H1 (cell line): ENCODE measurements around the gene ZACN. TPM values are rescaled to one million over a fixed set of nuclear protein-coding genes. Genes with fewer than 3 reads are reported as not detected.
"Not testable (repeated sequence)": the region's sequence is repeated elsewhere in the genome, so short reads cannot be mapped to it uniquely, and the experiment has no call there.

Experiments
- CTCF ChIA-PET: fragments of 300-600 bp; sonication (Branson Sonifier 250); formaldehyde crosslinking; loops from one replicate; lab custom pipeline; 2021; ENCODE audit not compliant: partially characterized antibody; lab: Charles Lee
- POLR2A ChIA-PET: fragments of 300-600 bp; sonication (Branson Sonifier 250); formaldehyde crosslinking; loops from one replicate; lab custom pipeline; 2021; ENCODE audit warnings: inconsistent platforms; ENCODE audit not compliant: partially characterized antibody; lab: Charles Lee
- DNase-seq, 2 experiments: peaks; one replicate each; pipeline versions ENCODE4 v3.0.0 to v3.0.0-alpha.2; 2010 to 2022; ENCODE audit warnings: low spot score in 2 of 2, low read depth in 1 of 2, mixed read lengths in 1 of 2
- FAIRE-seq: peaks from 2 replicates; lab custom pipeline; 2011; peaks lifted over from hg19 to GRCh38; lab: Jason Lieb, UNC
- H2AFZ ChIP-seq: 2 replicates; pipeline ENCODE4 v1.8.1; 2012; ENCODE audit warnings: low read length, inconsistent platforms
- H2AK5ac ChIP-seq: 2 replicates; pipeline ENCODE4 v1.6.1; 2013; ENCODE audit warnings: low read depth, low read length
- H2BK120ac ChIP-seq: replicated peaks from 2 replicates; pipeline ENCODE3; 2013; ENCODE audit warnings: low read depth, low read length, inconsistent platforms
- H2BK12ac ChIP-seq: 2 replicates; pipeline ENCODE4 v1.6.1; 2013; ENCODE audit warnings: low read depth, low read length
- H2BK15ac ChIP-seq: 2 replicates; pipeline ENCODE4 v1.6.1; 2013; ENCODE audit warnings: low read length
- H2BK20ac ChIP-seq: 2 replicates; pipeline ENCODE4 v1.6.1; 2013; ENCODE audit warnings: low read length
- H2BK5ac ChIP-seq: 2 replicates; pipeline ENCODE4 v1.6.1; 2013; ENCODE audit warnings: low read depth, low read length
- H3K14ac ChIP-seq: 2 replicates; pipeline ENCODE4 v1.6.1; 2013; ENCODE audit warnings: inconsistent platforms; ENCODE audit not compliant: insufficient read length
- H3K18ac ChIP-seq: 2 replicates; pipeline ENCODE4 v1.6.1; 2013; ENCODE audit warnings: low read length; ENCODE audit errors: extremely low read depth
- H3K23ac ChIP-seq: 2 replicates; pipeline ENCODE4 v1.6.1; 2013; ENCODE audit warnings: inconsistent platforms; ENCODE audit not compliant: insufficient read length
- H3K23me2 ChIP-seq: 2 replicates; pipeline ENCODE4 v1.6.1; 2013; ENCODE audit warnings: low read depth, low read length
- H3K27ac ChIP-seq: 2 replicates; pipeline ENCODE4 v1.6.1; 2011; ENCODE audit warnings: low read depth, low read length, inconsistent platforms
- H3K27me3 ChIP-seq, 4 experiments: replicated peaks in 1 of 4; 1 replicate in 1 of 4; 2 replicates in 3 of 4; pipeline versions ENCODE4 v1.6.1 to v1.8.1; 2011 to 2013; ENCODE audit warnings: low read length in 3 of 4, mild to moderate bottlenecking in 3 of 4, inconsistent platforms in 2 of 4, mixed read lengths in 2 of 4, moderate library complexity in 1 of 4; ENCODE audit not compliant: control insufficient read depth in 3 of 4, insufficient read depth in 3 of 4; ENCODE audit errors: extremely low read depth in 1 of 4
- H3K36me3 ChIP-seq, 4 experiments: 2 replicates each; pipeline versions ENCODE4 v1.6.1 to v1.8.1; 2011 to 2013; ENCODE audit warnings: mild to moderate bottlenecking in 4 of 4, low read length in 3 of 4, moderate library complexity in 2 of 4, control low read depth in 1 of 4, inconsistent platforms in 1 of 4; ENCODE audit not compliant: insufficient read depth in 4 of 4, control insufficient read depth in 2 of 4
- H3K4ac ChIP-seq: replicated peaks from 2 replicates; pipeline ENCODE3; 2013; ENCODE audit warnings: low read length, low read depth, mixed read lengths, inconsistent platforms; ENCODE audit not compliant: insufficient read length
- H3K4me1 ChIP-seq, 4 experiments: replicated peaks in 1 of 4; 1 replicate in 1 of 4; 2 replicates in 3 of 4; pipeline versions ENCODE4 v1.6.1 to v1.8.1; 2011 to 2013; ENCODE audit warnings: low read length in 3 of 4, inconsistent platforms in 2 of 4, mixed read lengths in 1 of 4; ENCODE audit not compliant: insufficient read depth in 4 of 4, control insufficient read depth in 3 of 4
- H3K4me2 ChIP-seq, 2 experiments: 2 replicates each; pipeline versions ENCODE4 v1.6.1 to v1.8.1; 2011 to 2013; ENCODE audit warnings: low read depth in 2 of 2, low read length in 2 of 2, control low read depth in 1 of 2, inconsistent platforms in 1 of 2, mild to moderate bottlenecking in 1 of 2; ENCODE audit not compliant: insufficient read depth in 1 of 2
- H3K4me3 ChIP-seq, 4 experiments: fragments of 200-600, 300-600 bp in 1 of 4; sonication (generic), shearing (Covaris generic), sonication (Bioruptor Twin) in 1 of 4; 2 replicates each; pipeline versions ENCODE4 v1.5.1 to v1.8.1; 2011 to 2016; ENCODE audit warnings: low read length in 4 of 4, low read depth in 3 of 4, control low read depth in 2 of 4, inconsistent platforms in 2 of 4, mild to moderate bottlenecking in 2 of 4, mixed read lengths in 1 of 4, moderate library complexity in 1 of 4; ENCODE audit not compliant: insufficient read depth in 2 of 4; ENCODE audit errors: extremely low read depth in 1 of 4
- H3K56ac ChIP-seq: replicated peaks from 2 replicates; pipeline ENCODE3; 2013; ENCODE audit warnings: low read depth, mild to moderate bottlenecking, mixed read lengths, low read length, inconsistent platforms; ENCODE audit not compliant: insufficient read length
- H3K79me1 ChIP-seq: 2 replicates; pipeline ENCODE4 v1.6.1; 2013; ENCODE audit warnings: low read depth, low read length, control low read depth
- H3K79me2 ChIP-seq, 2 experiments: 2 replicates each; pipeline versions ENCODE4 v1.6.1 to v1.8.1; 2012 to 2013; ENCODE audit warnings: low read length in 2 of 2, mild to moderate bottlenecking in 2 of 2, inconsistent platforms in 1 of 2; ENCODE audit not compliant: insufficient read depth in 2 of 2, control insufficient read depth in 1 of 2
- H3K9ac ChIP-seq, 4 experiments: replicated peaks in 1 of 4; 1 replicate in 1 of 4; 2 replicates in 3 of 4; pipeline versions ENCODE4 v1.6.1 to v1.8.1; 2011 to 2013; ENCODE audit warnings: low read depth in 3 of 4, low read length in 3 of 4, control low read depth in 2 of 4, mild to moderate bottlenecking in 2 of 4, moderate library complexity in 2 of 4, inconsistent platforms in 1 of 4; ENCODE audit errors: extremely low read depth in 1 of 4
- H3K9me3 ChIP-seq, 2 experiments: 2 replicates each; pipeline versions ENCODE4 v1.6.1 to v1.8.1; 2012 to 2013; ENCODE audit warnings: mild to moderate bottlenecking in 2 of 2, moderate library complexity in 2 of 2, control low read depth in 1 of 2, inconsistent platforms in 1 of 2, low read depth in 1 of 2, low read length in 1 of 2, mixed read lengths in 1 of 2; ENCODE audit not compliant: insufficient read depth in 2 of 2
- H4K20me1 ChIP-seq, 2 experiments: replicated peaks in 1 of 2; 2 replicates each; pipeline versions ENCODE3 to v1.8.1; 2011 to 2013; ENCODE audit warnings: inconsistent platforms in 2 of 2, low read length in 2 of 2, mild to moderate bottlenecking in 1 of 2; ENCODE audit not compliant: insufficient read depth in 2 of 2, control insufficient read depth in 1 of 2
- H4K5ac ChIP-seq: 2 replicates; pipeline ENCODE4 v1.6.1; 2013; ENCODE audit warnings: low read length, low read depth, mixed read lengths, inconsistent platforms; ENCODE audit not compliant: insufficient read length
- H4K8ac ChIP-seq: 2 replicates; pipeline ENCODE4 v1.8.0; 2013; ENCODE audit warnings: mild to moderate bottlenecking, moderate library complexity, low read length, inconsistent platforms; ENCODE audit not compliant: insufficient read depth; ENCODE audit errors: extremely low read depth
- H4K91ac ChIP-seq: replicated peaks from 2 replicates; pipeline ENCODE3; 2013; ENCODE audit warnings: low read length, mixed read lengths, inconsistent platforms; ENCODE audit not compliant: insufficient read length
- WGBS, 2 experiments: shearing (Covaris generic) in 1 of 2; methylation state at CpG; one replicate each; pipeline versions ENCODE4 v1.1.6 to v1.1.7; 2013 to 2015; ENCODE audit warnings: low lambda C conversion rate in 2 of 2, mixed read lengths in 2 of 2, inconsistent platforms in 1 of 2, low coverage in 1 of 2, missing lambda C conversion rate in 1 of 2; ENCODE audit not compliant: insufficient replicate concordance in 2 of 2, insufficient coverage in 1 of 2, insufficient read length in 1 of 2; ENCODE audit errors: extremely low coverage in 1 of 2, missing lambda C conversion rate in 1 of 2; 5-methylcytosine and 5-hydroxymethylcytosine counted together
- polyA plus RNA-seq, 7 experiments: library from polyadenylated mRNA; depleted of rRNA in 3 of 7; stranded (reverse) in 5 of 7; unstranded in 2 of 7; fragments of >200 nt in 5 of 7; fragments of 200-250 nt in 2 of 7; gene quantifications; 1 replicate in 5 of 7; 2 replicates in 1 of 7; 4 replicates in 1 of 7; pipeline versions ENCODE4 v1.2.1 to v1.2.3, GENCODE V29; 2011 to 2013; ENCODE audit warnings: missing spikeins in 2 of 7, mixed read lengths in 2 of 7
- total RNA-seq: library from RNA; stranded (reverse); fragmentation: NEBNext Ultra II Directional; extraction: Animal tissue kit (Norgen Biotek cat#: 25700); gene quantifications from 2 replicates; pipeline ENCODE4 v1.2.1, GENCODE V29; 2021

ZACN gene
- total and polyA plus RNA-seq, 2 of the 8 experiments (the other 6 are each of a cell fraction or from before 2014, with no cell fraction given): 0.26 TPM; not detected in 1

- CTCF ChIA-PET: interaction anchor here (0.6 to 2.3 kb wide), 4 partner anchors 10 to 42 kb away, joined by 3 to 11 read pairs (median 4); no protein-coding TSS in a partner anchor
These were observed 36.1 kb upstream of the ZACN start for GRCh38 chr17:76042868-76043267.

GRCh38 chr17:76044475-76045007 lies 34.4 kb upstream of the ZACN start:
- H4K8ac ChIP-seq, H3K27me3 ChIP-seq, H2BK15ac ChIP-seq, H2BK5ac ChIP-seq, H3K79me1 ChIP-seq, H3K56ac ChIP-seq, H3K4me2 ChIP-seq, H4K5ac ChIP-seq, H3K4ac ChIP-seq, H3K14ac ChIP-seq, H4K91ac ChIP-seq, FAIRE-seq, CTCF ChIA-PET, H3K9ac ChIP-seq, H2BK120ac ChIP-seq, H2BK20ac ChIP-seq, POLR2A ChIA-PET, H2AK5ac ChIP-seq, H3K18ac ChIP-seq, H3K27ac ChIP-seq, H3K23me2 ChIP-seq, H4K20me1 ChIP-seq, H3K9me3 ChIP-seq, H3K23ac ChIP-seq, H2AFZ ChIP-seq, H3K4me3 ChIP-seq, H2BK12ac ChIP-seq, DNase-seq, H3K79me2 ChIP-seq: not testable (repeated sequence)
- Histone ChIP-seq H3K36me3 (peaks cover 39 to 92% (median 75%) of the 10 kb centered on the region in 4 experiments), H3K4me1 (peaks cover 0 to 12% (median 3%) of the 10 kb centered on the region in 4 experiments; a peak in 4 of 7 replicates)
- 97% methylated on average over 11 of the region's 11 CpGs; no CpG with 5 or more reads in 1 of the 2 experiments for WGBS, 2 experiments

More at GRCh38 chr17:76042868-76043267, 36.1 kb upstream of the ZACN start:
- not testable (repeated sequence) for H3K18ac ChIP-seq, H3K9ac ChIP-seq, H4K91ac ChIP-seq, H3K79me2 ChIP-seq, H3K56ac ChIP-seq, FAIRE-seq, H3K23ac ChIP-seq, H3K9me3 ChIP-seq, H4K8ac ChIP-seq, H3K27ac ChIP-seq, H2BK120ac ChIP-seq, H4K20me1 ChIP-seq, H2BK20ac ChIP-seq, H2BK15ac ChIP-seq, DNase-seq, H2BK12ac ChIP-seq, H3K79me1 ChIP-seq, H2AK5ac ChIP-seq, H2AFZ ChIP-seq, H3K4me2 ChIP-seq, H3K27me3 ChIP-seq, H3K23me2 ChIP-seq, H4K5ac ChIP-seq, H3K14ac ChIP-seq, H3K4ac ChIP-seq, H3K4me3 ChIP-seq, H2BK5ac ChIP-seq
- Histone ChIP-seq H3K36me3 (peaks cover 40 to 87% (median 68%) of the 10 kb centered on the region in 4 experiments), H3K4me1 (peaks cover 0 to 12% (median 2%) of the 10 kb centered on the region in 4 experiments; a peak in 3 of 7 replicates)
- 91% methylated on average over 3 of the region's 3 CpGs; no CpG with 5 or more reads in 1 of the 2 experiments for WGBS, 2 experiments
- POLR2A ChIA-PET: interaction anchor here (0.6 to 1.0 kb wide), 2 partner anchors 30 to 64 kb away, joined by 3 read pairs; partner anchors contain the start of genes ACOX1 and TEN1
